ENCODE measurements around the gene SIL1.

- TF ChIP-seq POLR2A (IDR thresholded peaks at IDR 0.05; ENCODE audit: low read length) (no peak), HDAC2 (IDR thresholded peaks at IDR 0.05) (no peak), CTCF (IDR thresholded peaks at IDR 0.05) (no peak), KDM1A (IDR thresholded peaks at IDR 0.05; ENCODE audit: low read depth) (no peak), RAD21 (conservative IDR thresholded peaks at IDR 0.05 in 1 of 2, IDR thresholded peaks at IDR 0.05 in 1 of 2) (no peak), ZFP36 (IDR thresholded peaks at IDR 0.05; ENCODE audit: borderline replicate concordance, partially characterized antibody) (no peak), CHD4 (IDR thresholded peaks at IDR 0.05; ENCODE audit: borderline replicate concordance) (no peak), BHLHE40 (IDR thresholded peaks at IDR 0.05; ENCODE audit: low read depth, low read length) (no peak), CHD2 (IDR thresholded peaks at IDR 0.05; ENCODE audit: low read length, partially characterized antibody) (no peak), MAZ (IDR thresholded peaks at IDR 0.05; ENCODE audit: borderline replicate concordance, low read depth, low read length) (no peak), RNF2 (IDR thresholded peaks at IDR 0.05; ENCODE audit: borderline replicate concordance, low read depth) (no peak)
- TF ChIP-seq, protein P1, sequence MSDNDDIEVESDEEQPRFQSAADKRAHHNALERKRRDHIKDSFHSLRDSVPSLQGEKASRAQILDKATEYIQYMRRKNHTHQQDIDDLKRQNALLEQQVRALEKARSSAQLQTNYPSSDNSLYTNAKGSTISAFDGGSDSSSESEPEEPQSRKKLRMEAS (IDR thresholded peaks at IDR 0.05) = no peak
Observed at GRCh38 chr5:139243425-139243970, 45.3 kb upstream of the SIL1 start.

All from A549 (cell line).